Fibroblast of lung (primary cell): ENCODE measurements around the gene CLEC16A. TPM values are rescaled to one million over a fixed set of nuclear protein-coding genes. Genes with fewer than 3 reads are reported as not detected.
"Not testable (repeated sequence)": the region's sequence is repeated elsewhere in the genome, so short reads cannot be mapped to it uniquely, and the experiment has no call there.

ENCODE experiments used
- DNase-seq, 2 donors: peaks; one replicate each; pipeline versions ENCODE4 v3.0.0 to v3.0.0-alpha.2; 2010; ENCODE audit warnings: low read depth in 2 of 2
- H2AFZ ChIP-seq: 2 replicates; pipeline ENCODE4 v1.5.1; 2012; ENCODE audit warnings: low read length, control low read depth, inconsistent platforms
- H3K27ac ChIP-seq: 2 replicates; pipeline ENCODE4 v1.5.1; 2011; ENCODE audit warnings: low read length, control low read depth; ENCODE audit not compliant: insufficient read depth
- H3K27me3 ChIP-seq: 2 replicates; pipeline ENCODE4 v1.5.1; 2011; ENCODE audit warnings: mild to moderate bottlenecking, low read length; ENCODE audit not compliant: control insufficient read depth, insufficient read depth
- H3K36me3 ChIP-seq: 2 replicates; pipeline ENCODE4 v1.5.1; 2011; ENCODE audit warnings: low read length; ENCODE audit not compliant: control insufficient read depth, insufficient read depth
- H3K4me1 ChIP-seq: 2 replicates; pipeline ENCODE4 v1.5.1; 2011; ENCODE audit warnings: low read length; ENCODE audit not compliant: control insufficient read depth, insufficient read depth; ENCODE audit errors: extremely low read depth
- H3K4me2 ChIP-seq: 2 replicates; pipeline ENCODE4 v1.5.1; 2011; ENCODE audit warnings: low read length, control low read depth; ENCODE audit not compliant: insufficient read depth; ENCODE audit errors: extremely low read depth
- H3K4me3 ChIP-seq, 4 experiments: fragments of 200-600 bp in 1 of 4; sonication (generic) in 1 of 4; replicated peaks in 1 of 4; 2 replicates each; pipeline ENCODE4 v1.5.1; 2011 to 2016; ENCODE audit warnings: low read length in 4 of 4, low read depth in 3 of 4, mild to moderate bottlenecking in 3 of 4, control low read depth in 2 of 4, inconsistent platforms in 1 of 4, mixed read lengths in 1 of 4; ENCODE audit not compliant: insufficient read depth in 1 of 4; ENCODE audit errors: control extremely low read depth in 1 of 4
- H3K79me2 ChIP-seq: 2 replicates; pipeline ENCODE4 v1.5.1; 2012; ENCODE audit warnings: mild to moderate bottlenecking, low read length, inconsistent platforms; ENCODE audit not compliant: control insufficient read depth, insufficient read depth
- H3K9ac ChIP-seq: 2 replicates; pipeline ENCODE4 v1.5.1; 2011; ENCODE audit warnings: mild to moderate bottlenecking, low read length, control low read depth; ENCODE audit not compliant: insufficient read depth
- H3K9me3 ChIP-seq: 2 replicates; pipeline ENCODE4 v1.5.1; 2012; ENCODE audit warnings: low read depth, low read length; ENCODE audit not compliant: control insufficient read depth, insufficient read depth
- H4K20me1 ChIP-seq: 2 replicates; pipeline ENCODE4 v1.5.1; 2011; ENCODE audit warnings: low read length; ENCODE audit not compliant: control insufficient read depth, insufficient read depth; ENCODE audit errors: extremely low read depth
- CTCF ChIP-seq, 2 donors: IDR thresholded peaks in 1 of 2; conservative IDR thresholded peaks in 1 of 2; 1 replicate in 1 of 2; 2 replicates in 1 of 2; pipeline ENCODE4 v1.5.1; 2011 to 2012; ENCODE audit warnings: low read length in 2 of 2, control low read depth in 1 of 2, inconsistent platforms in 1 of 2, low read depth in 1 of 2, mild to moderate bottlenecking in 1 of 2
- EZH2 ChIP-seq: IDR thresholded peaks from 2 replicates; pipeline ENCODE4 v1.5.1; 2012; ENCODE audit warnings: low read length, control low read depth, mild to moderate bottlenecking; ENCODE audit errors: missing control alignments
- polyA plus RNA-seq, 2 donors: library from polyadenylated mRNA; depleted of rRNA in 1 of 2; stranded (reverse) in 1 of 2; unstranded in 1 of 2; fragments of >200 nt; gene quantifications; 2 replicates each; pipeline ENCODE4 v1.2.1, GENCODE V29; 2011 to 2012; ENCODE audit warnings: missing spikeins in 1 of 2
- total RNA-seq: library from RNA; depleted of rRNA; stranded (reverse); fragments of >200 nt; gene quantifications from 2 replicates; pipeline ENCODE4 v1.2.1, GENCODE V29; 2014

CLEC16A gene
- total and polyA plus RNA-seq, 2 donors (not counting 1 experiment from before 2014, with no cell fraction given), result 9.1 to 22.0 TPM

GRCh38 chr16:10941127-10941933, 3.0 kb upstream of the CLEC16A start:
- Histone ChIP-seq H3K36me3 (no peaks in the 10 kb centered on the region), H4K20me1 (peaks cover 2% of the 10 kb centered on the region), H3K79me2 (peaks cover 38% of the 10 kb centered on the region), H3K27me3 (no peaks in the 10 kb centered on the region), H3K4me2 (peak overlapping the region; percentile 94), H3K4me1 (peaks cover 5% of the 10 kb centered on the region), H3K4me3 (peak overlapping the region; percentile 66 to 94 (median 85)), H2AFZ (no peak overlapping the region), H3K9ac (peak overlapping the region; percentile 57), H3K9me3 (no peaks in the 10 kb centered on the region), H3K27ac (peak overlapping the region; percentile 31)
- TF ChIP-seq EZH2, result no peak
- no peak for DNase-seq

GRCh38 chr16:10941935-10942351, 2.4 kb upstream of the CLEC16A start:
- not testable (repeated sequence) for H2AFZ ChIP-seq, H3K36me3 ChIP-seq, H3K9me3 ChIP-seq, H3K27me3 ChIP-seq, H3K4me1 ChIP-seq, H3K4me2 ChIP-seq, H4K20me1 ChIP-seq, DNase-seq
- Histone ChIP-seq H3K9ac (peak overlapping the region; percentile 48), H3K27ac (peak overlapping the region; percentile 46), H3K79me2 (peaks cover 42% of the 10 kb centered on the region), H3K4me3 (peak overlapping the region; percentile 66 to 94 (median 85))

- Histone ChIP-seq H3K27ac (peak within 1 kb of the TSS; percentile 46), H3K4me3 (peak within 1 kb of the TSS; percentile 66 to 94 (median 85)), H2AFZ (peak within 1 kb of the TSS; percentile 97), H3K4me2 (peak within 1 kb of the TSS; percentile 94), H4K20me1 (peaks cover 2% of the 10 kb centered on the region), H3K9me3 (no peaks in the 10 kb centered on the region), H3K27me3 (no peaks in the 10 kb centered on the region), H3K9ac (peak within 1 kb of the TSS; percentile 57), H3K36me3 (no peaks in the 10 kb centered on the region), H3K79me2 (peaks cover 42% of the 10 kb centered on the region), H3K4me1 (peaks cover 6% of the 10 kb centered on the region)
- TF ChIP-seq EZH2, result no peak
- no peak for TF ChIP-seq CTCF (conservative IDR thresholded peaks at IDR 0.05 in 1 of 2, IDR thresholded peaks at IDR 0.05 in 1 of 2; ENCODE audit: low read depth in 1 of 2, low read length in 2 of 2)
- DNase-seq, result peak; percentile 84 to 86
Measured at GRCh38 chr16:10942352-10943063, 1.9 kb upstream of the CLEC16A start, which contains the start of gene DEXI. Gene DEXI (minus strand): TSS chr16:10942468. CDS start chr16:10942005, 463 bp downstream.

- Histone ChIP-seq H3K36me3 (no peaks in the 10 kb centered on the region), H3K79me2 (peaks cover 42% of the 10 kb centered on the region), H3K4me1 (peaks cover 6% of the 10 kb centered on the region), H3K4me2 (peak overlapping the region; percentile 89), H3K27ac (no peak overlapping the region), H3K9ac (no peak overlapping the region), H3K4me3 (peak overlapping the region in 2 of 4 experiments; percentile 67 to 94), H3K9me3 (no peaks in the 10 kb centered on the region), H3K27me3 (no peaks in the 10 kb centered on the region), H2AFZ (no peak overlapping the region), H4K20me1 (peaks cover 2% of the 10 kb centered on the region)
- DNase-seq, result no peak
- TF ChIP-seq EZH2 (no peak), CTCF (conservative IDR thresholded peaks at IDR 0.05 in 1 of 2, IDR thresholded peaks at IDR 0.05 in 1 of 2; ENCODE audit: low read depth in 1 of 2, low read length in 2 of 2) (no peak)
Measured at GRCh38 chr16:10943064-10943353, 1.4 kb upstream of the CLEC16A start.
